HG03135 (cell line): Measurements from ENCODE around the gene SIGLECL1.
"Not testable (repeated sequence)": the region's sequence is repeated elsewhere in the genome, so short reads cannot be mapped to it uniquely, and the experiment has no call there.

Experiments
- ATAC-seq: cut with Tn5 transposase; IDR thresholded peaks from one replicate; pipeline ENCODE4 v1.9.1; 2021; ENCODE audit warnings: mild to moderate bottlenecking, moderate library complexity; ENCODE audit not compliant: unreplicated experiment

The SIGLECL1 gene

DNA sequence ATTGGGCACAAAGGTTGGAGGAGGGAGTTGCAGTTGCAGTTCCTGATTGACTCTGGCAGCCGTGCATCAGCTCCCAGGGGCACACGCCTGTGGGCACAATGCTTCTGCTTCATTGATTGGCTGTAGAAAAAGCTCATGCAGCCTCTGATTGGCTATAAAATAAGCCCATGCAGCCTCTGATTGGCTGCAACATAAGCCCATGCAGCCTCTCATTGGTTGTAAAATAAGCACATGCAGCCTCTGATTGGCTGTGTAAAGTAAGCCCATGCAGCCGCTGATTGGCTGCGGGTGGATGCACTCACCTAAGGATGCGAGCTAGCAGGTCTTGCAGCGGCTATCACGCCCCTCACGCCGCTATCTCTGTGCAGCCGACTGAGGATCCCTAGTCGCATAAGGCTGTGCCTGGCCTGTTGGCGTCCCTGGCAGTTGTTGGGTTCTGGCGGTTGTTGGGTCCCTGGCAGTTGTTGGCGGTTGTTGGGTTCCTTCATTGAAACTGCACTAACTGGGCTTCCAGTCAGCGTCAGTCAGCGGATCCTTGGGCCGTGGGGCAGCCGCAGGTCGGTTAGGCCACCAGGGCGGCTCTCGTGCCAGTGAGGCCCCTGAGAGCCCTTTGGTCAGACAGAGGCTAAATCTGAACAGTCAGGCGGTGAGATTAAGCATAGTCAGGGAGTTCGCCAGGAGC, at the start of gene SIGLECL1:
TSS of gene SIGLECL1 (plus strand) at position 295 of the 682 bp plus-strand sequence. CDS start 12,993 bp downstream, outside the sequence.
- ATAC-seq: no peak

DNA sequence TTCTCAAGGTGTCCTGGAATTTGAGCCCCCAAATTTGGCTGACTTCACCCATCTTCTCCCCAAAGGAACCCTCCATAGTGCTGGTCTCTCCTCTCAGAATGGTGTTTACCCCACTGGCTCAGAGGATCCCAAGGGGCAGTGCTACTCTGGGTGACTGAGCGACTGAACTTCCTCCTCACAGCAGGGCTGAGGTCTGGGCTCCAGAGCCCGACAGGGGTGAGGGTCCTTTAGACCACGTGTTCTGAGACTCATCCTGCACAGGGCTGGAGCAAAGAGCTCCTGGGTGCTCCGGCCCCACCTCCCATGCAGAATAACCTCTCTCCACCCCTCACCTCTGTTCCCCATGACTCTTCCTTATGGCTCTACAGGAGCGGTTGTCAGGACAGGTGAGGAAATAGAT, 49.2 kb upstream of the SIGLECL1 start:
- no peak for ATAC-seq

DNA sequence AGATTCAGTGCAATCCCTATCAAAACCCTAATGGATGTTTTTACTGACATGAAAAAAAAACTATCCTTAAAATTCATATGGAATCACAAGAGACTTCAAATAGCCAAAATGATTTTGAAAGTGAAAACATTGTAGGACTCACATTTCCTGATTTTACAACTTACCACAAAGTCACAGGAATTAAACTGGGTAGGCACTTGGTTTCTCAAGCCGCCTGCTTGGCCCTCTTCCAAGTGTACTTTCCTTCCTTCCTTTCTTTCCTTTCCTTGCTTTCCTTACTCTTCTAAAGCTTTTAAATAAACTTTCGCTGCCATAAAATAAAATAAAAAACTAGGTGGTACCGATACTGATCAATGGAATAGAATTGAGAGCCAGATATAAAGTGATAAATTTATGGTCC, 47.0 kb upstream of the SIGLECL1 start:
- ATAC-seq: no peak

DNA sequence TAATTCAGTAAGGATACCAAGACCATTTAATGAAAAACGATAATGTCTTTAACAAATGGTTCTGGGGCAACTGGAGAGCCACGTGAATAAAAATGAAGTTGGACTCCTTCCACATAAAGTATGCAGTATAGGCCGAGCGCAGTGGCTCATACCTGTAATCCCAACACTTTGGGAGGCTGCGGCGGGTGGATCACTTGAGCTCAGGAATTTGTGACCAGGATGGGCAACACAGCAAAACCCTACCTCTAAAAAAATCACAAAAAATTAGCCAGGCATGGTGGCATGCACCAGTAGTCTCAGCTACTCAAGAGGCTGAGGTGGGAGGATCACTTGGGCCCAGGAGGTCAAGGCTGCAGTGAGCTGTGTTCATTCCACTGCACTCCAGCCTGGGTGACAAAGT, 46.6 kb upstream of the SIGLECL1 start:
- no peak for ATAC-seq

DNA sequence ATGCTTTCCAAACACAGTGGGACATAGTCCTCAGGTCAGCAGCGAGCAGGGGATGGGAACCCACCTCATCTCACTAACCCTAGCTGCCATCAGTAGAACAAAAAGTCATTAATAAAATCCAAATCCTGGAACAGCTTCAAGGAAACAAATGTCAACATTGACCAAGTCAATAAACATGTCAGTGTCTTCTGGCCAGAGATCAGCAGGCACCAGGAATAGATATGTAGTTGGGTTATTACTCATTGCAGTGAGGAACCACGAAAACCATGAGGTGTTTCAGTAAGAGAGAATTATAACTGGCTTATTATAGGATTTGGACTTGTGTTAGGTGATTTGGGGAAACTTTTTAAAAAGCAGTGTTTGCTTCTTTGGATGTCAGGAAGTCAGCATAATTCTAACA, 43.1 kb upstream of the SIGLECL1 start:
- ATAC-seq: no peak

DNA sequence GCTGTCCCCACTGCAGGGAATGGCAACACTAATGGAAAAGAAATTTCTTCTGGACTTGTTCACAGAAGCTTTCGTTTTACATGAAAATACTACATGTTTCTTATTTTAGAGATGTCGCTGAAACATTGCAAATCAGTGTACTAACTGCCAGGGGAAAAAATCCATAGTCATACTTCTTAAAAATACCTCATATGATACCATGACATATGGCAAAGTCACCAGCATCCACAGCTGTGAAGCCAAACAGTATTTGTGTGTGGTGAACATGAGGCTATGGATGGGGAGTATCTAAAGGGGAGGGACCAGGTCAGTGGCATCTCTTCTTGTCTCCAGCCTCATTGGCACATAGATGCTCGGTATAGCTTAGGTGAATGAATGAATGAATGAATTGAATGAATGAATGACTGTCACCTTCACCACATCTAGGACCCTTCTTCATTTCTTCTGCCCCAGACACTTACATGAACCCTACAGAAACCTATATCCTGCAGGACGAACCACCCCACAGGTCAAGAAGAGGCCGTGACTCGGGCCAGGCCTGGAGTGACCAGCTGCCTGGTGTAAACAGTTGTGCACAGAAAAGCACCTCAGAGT, 40.6 kb upstream of the SIGLECL1 start:
- ATAC-seq: no peak

DNA sequence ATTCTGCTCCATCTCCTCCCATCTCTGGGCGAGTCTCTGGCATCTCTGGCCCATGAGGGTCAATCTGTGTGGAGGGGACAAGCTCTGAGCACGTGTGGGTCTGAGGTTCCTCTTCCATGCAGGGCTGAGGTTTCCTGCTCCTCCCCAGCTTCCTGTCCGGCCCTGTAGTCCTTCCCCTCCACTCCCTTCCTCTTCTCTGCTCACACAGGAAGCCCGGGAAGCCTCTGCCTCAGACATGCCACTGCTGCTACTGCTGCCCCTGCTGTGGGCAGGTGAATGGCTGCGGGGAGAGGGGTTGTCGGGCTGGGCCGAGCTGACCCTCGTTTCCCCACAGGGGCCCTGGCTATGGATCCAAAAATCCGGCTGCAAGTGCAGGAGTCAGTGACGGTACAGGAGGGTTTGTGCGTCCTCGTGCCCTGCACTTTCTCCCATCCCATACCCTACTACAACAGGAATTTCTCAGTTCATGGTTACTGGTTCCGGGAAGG, 40.0 kb upstream of the SIGLECL1 start:
- ATAC-seq: not testable (repeated sequence)

DNA sequence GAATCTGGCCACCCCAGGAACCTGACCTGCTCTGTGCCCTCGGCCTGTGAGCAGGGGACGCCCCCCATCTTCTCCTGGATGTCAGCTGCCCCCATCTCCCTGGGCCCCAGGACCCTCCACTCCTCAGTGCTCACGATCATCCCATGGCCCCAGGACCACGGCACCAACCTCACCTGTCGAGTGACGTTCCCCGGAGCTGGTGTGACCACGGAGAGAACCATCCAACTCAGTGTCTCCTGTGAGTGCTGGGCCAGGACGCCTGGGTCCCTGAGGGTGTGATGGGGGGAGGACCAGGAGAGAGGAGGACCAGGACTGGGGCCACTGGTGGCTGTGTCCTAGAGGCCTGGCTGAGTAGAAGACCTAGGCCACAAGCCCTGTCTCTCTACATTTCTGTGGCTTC, 39.0 kb upstream of the SIGLECL1 start:
- no peak for ATAC-seq

DNA sequence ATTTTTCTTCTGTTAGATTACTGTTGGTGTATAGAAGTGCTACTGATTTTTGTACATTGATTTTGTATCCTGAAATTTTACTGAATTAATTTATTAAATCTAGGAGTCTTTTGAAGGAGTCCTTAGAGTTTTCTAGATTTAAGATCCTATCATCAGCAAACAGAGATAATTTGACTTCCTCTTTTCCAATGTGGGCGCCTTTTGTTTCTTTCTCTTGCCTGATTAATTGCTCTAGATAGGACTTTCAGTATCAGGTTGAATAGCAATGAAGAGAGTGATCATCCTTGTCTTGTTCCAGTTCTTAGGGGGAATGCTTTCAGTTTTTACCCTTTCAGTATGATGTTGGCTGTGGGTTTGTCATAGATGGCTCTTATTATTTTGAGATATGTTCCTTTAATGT, 31.6 kb upstream of the SIGLECL1 start:
- ATAC-seq: no peak

DNA sequence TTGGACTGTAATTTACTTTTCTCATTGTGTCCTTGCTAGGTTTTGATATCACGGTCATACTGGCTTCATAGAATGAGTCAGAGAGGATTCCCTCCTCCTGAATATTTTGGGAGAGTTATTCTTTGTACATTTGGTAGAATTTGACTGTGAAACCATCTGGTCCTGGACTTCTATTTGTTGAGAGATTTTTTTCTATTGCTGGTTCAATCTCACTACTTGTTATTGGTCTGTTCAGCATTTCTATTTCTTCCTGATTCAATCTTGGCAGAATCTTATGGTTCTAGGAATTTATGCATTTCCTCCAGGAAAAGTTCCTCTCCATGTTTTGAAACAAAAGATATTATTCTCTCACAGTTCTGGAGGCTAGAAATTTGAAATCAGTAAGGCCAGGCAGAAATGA, 30.9 kb upstream of the SIGLECL1 start:
- ATAC-seq: no peak

DNA sequence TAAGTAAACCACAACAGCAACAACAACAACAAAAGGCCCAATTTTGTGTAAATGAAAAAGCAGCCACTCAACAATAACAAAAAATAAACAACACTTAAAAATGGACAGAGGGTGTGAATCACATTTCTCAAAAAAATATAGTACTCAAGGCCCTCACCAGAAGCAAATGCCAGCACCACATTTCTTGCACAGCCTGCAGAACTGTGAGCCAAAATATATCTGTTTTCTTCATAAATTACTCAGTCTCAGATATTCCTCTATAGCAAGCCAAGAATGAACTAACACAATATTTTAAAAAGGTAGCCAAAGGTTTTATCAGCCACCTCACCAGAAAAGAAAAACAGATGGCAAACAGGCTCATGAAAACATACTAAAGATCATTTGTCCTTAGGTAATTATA, 29.9 kb upstream of the SIGLECL1 start:
- ATAC-seq: no peak

DNA sequence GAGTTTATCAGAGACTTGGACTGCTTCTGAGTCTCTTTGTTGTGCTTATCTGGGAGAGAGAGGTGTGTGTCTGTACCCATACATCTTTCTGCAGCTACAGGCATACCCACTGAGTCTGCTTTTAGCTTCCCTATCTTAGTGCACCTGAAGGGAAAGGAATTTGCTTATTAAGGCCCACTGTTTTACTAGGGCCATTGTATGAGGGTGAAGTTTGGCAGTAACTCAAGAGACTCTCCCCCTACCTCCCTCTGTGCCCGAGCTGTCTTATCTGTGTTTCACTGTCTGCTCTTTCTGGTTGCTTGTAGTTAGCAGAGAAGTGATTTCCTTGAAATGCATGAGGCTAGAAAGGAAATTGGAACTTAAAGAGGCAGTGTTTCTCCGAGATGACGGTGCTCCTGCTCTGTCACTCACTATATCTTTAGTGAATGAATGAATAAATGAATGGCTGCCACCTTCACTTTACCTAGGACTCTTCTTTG, 26.7 kb upstream of the SIGLECL1 start:
- no peak for ATAC-seq

DNA sequence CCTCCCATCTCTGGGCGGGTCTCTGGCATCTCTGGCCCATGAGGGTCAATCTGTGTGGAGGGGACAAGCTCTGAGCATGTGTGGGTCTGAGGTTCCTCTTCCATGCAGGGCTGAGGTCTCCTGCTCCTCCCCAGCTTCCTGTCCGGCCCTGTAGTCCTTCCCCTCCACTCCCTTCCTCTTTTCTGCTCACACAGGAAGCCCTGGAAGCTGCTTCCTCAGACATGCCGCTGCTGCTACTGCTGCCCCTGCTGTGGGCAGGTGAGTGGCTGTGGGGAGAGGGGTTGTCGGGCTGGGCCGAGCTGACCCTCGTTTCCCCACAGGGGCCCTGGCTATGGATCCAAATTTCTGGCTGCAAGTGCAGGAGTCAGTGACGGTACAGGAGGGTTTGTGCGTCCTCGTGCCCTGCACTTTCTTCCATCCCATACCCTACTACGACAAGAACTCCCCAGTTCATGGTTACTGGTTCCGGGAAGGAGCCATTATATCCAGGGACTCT, 25.9 kb upstream of the SIGLECL1 start, which contains the start of gene CD33:
TSS of gene CD33 (plus strand) at position 183 of the 496 bp plus-strand sequence. CDS start at position 222, 39 bp downstream.
- ATAC-seq: not testable (repeated sequence)

DNA sequence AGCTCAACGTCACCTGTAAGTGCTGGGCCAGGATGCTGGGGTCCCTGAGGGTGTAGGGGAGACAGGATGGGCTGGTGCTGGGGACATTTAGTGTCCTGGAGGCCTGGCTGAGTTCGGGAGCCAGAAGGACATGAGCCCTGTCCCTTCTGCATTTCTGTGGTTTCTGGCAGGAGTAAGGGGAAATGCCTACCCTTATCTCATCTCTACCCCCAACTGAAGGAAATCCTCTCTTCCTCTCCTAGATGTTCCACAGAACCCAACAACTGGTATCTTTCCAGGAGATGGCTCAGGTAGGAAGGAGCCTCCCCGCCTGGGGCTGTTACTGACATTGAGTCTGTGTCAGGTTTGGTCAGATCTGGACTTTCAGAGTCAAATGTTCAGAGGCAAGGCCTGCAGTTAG, 24.8 kb upstream of the SIGLECL1 start:
- no peak for ATAC-seq

DNA sequence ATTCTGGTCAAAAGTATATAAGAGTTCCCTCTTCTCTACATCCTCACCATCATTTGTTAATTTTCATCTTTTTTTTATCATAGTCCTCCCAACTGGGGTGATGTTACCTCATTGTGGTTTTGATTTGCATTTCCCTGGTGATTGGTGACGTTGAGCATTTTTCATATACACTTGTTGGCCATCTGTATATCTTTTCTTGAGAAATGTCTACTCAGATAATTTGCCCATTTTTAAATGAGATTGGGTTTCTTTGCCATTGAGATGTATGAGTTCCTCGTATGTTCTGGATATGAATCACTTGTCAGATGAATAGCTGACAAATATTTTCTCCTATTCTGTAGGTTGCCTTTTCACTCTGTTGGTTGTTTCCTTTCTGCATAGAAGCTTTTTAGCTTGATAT, 23.6 kb upstream of the SIGLECL1 start:
- ATAC-seq: no peak

DNA sequence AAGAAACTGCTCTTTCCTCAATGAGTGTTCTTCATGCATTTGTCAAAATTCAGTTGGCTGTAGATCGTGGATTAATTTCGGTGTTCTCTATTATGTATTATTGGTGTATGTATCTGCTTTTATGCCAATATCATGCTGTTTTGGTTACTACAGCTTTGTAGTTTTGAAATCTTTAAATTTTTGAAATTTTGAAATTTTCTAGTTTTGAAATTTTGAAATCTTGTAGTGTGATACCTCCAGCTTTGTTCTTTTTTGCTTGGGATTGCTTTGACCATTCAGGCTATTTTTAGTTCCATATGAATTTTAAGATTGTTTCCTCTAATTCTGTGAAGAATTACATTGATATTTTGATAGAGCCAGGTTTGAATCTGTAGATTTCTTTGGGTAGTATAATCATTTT, 22.9 kb upstream of the SIGLECL1 start:
- no peak for ATAC-seq

DNA sequence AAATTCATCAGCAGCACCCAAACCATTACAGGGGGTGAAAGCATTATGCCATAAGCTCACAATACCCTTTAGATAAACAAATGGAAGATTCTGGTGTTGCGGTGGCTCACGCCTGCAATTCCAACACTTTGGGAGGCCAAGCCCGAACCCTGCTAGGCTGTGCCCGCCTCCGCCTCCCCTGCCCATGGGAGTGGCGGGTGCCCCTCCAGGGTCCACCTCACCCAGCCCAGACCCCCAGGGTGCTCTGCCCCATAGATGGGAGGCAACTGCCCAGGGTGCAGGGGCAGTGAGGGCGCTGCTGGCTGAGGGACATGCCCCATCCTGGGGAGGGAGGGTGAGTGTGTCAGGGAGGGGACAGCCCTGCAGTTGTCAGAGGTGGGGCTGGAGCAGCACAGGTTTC, 10.0 kb upstream of the SIGLECL1 start:
- no peak for ATAC-seq

DNA sequence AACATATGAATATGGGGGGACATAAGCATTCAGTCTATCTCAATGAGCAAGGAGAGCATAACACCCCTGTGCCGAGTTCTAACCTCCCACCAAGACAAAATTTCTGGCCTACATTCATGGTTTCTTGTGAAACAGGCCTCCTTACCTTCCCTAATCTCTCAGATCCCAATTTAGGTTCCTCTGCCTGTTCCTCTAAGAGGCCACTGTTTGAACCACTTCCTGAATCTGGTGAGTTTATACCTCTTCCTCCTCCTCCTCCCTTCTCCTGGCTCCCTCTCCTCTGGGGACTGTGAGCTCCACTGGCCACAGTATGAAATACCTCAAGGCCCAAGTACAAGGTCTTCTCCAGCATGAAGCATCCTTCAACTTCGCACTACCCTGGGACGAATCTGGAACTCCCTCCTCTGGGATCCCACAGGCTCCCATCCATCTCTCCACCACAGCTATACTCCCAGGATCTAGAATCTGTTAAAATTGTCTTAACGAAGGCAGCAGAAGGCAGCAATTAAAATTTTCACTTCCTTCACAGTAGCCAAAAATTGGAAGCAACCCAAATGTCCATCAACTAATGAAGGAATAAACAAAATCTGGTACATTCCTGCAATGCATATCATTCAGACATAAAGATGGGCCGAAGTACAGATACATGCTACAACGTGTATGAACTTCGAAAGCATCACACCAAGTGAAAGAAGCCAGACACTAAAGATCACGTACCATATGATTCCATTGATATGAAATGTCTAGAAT, 7.8 kb upstream of the SIGLECL1 start:
- ATAC-seq: no peak

DNA sequence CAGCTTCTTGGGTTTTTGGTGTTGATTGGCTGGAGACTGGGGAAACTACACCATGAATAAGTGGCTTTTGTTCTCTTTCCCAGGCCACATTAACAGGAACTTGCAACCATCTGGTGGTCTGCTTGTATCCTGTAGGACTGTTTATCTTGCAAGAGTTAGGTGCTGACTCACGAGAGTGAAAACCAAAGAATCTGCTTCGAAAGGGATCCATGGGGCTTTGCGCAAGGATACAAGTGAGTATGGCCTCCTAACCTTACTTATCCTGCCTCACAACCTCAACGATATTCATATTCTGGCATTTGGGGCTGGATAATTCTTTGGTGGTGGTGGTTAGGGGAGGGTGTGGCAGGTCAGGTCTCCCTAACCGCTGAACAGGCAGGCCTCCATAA, 4.7 kb upstream of the SIGLECL1 start:
- no peak for ATAC-seq

DNA sequence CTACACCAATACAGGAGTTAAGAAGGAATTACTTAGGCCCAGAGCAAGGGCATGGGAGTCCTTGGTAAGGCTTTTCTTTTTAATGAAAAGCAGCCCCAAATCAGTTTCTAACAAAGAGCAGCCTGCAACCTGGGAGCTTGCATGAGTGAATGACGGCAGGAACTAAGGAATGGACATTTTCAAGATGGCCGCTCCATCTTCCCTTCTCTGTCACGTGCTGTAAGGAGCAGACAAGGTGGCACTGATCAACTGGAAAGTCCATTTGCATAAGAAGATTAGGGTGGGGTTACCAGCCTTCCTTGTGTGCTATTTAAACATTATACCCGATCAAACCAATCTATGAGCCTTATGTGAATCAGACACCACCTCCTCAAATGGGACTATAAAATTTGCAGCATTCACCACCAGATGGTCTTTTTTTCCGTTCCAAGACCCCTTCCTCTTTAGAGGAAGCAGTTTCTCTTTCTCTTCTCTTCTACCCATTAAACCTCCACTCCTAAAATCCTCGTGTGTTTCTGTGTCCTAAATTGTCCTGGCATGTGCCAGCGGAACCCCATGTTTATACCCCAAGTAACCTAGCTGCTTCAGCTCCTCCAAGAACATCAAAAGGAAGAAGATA, 2.8 kb upstream of the SIGLECL1 start:
- no peak for ATAC-seq

DNA sequence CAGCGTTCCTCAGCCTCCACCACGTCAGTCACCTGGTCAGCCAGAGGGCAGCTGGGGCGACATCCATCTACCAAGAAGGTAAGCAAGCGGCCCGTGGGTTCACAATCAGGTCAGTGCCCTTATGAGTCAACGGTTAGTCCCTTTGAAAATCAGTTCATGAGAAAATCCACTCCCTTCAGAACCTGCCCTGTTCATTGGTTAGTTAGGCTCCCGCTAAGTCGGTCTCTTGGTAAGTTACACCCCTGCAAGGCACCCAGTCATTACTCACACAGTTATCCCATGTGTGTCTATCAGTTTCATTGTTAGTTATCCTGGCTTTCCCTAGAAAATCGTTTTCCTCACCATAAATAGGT, 564 bp downstream of the SIGLECL1 start:
- no peak for ATAC-seq
